Heart left ventricle (tissue), 16 donors: ENCODE measurements around the gene CMIP. TPM values are rescaled to one million over a fixed set of nuclear protein-coding genes. Genes with fewer than 3 reads are reported as not detected.

Experiments used
- ATAC-seq, 4 donors: fragments of 200-7000 bp; cut with Tn5 transposase; one replicate each; pipeline ENCODE4 v1.9.1; 2020 to 2022; ENCODE audit warnings: moderate library complexity in 4 of 4, mild to moderate bottlenecking in 3 of 4, moderate number of reproducible peaks in 1 of 4
- DNase-seq, 5 donors: peaks; one replicate each; pipeline ENCODE4 v3.0.0-alpha.2; 2020
- H3K27ac ChIP-seq, 12 donors: fragments of 200-600 bp; sonication (generic) in 4 of 12; one replicate each; pipeline versions ENCODE4 v1.5.0 to v1.8.0; 2016 to 2022; ENCODE audit warnings: mild to moderate bottlenecking in 2 of 12
- H3K27me3 ChIP-seq, 9 donors: fragments of 200-600 bp; sonication (generic) in 2 of 9; one replicate each; pipeline versions ENCODE4 v1.5.1 to v1.8.0; 2016 to 2022; ENCODE audit warnings: mild to moderate bottlenecking in 3 of 9
- H3K36me3 ChIP-seq, 9 donors: fragments of 200-600 bp; sonication (generic) in 2 of 9; one replicate each; pipeline versions ENCODE4 v1.5.0 to v1.8.0; 2018 to 2022; ENCODE audit warnings: mild to moderate bottlenecking in 2 of 9
- H3K4me1 ChIP-seq, 12 donors: fragments of 200-600 bp; sonication (generic) in 4 of 12; one replicate each; pipeline versions ENCODE4 v1.5.0 to v1.8.0; 2016 to 2022; ENCODE audit warnings: mild to moderate bottlenecking in 3 of 12
- H3K4me3 ChIP-seq, 12 donors: fragments of 200-600 bp; sonication (generic) in 4 of 12; one replicate each; pipeline versions ENCODE4 v1.5.0 to v1.8.0; 2017 to 2022; ENCODE audit warnings: mild to moderate bottlenecking in 9 of 12, moderate library complexity in 4 of 12
- H3K9me3 ChIP-seq, 12 donors: fragments of 200-600 bp; sonication (generic) in 4 of 12; one replicate each; pipeline versions ENCODE4 v1.5.0 to v1.8.0; 2016 to 2022; ENCODE audit warnings: mild to moderate bottlenecking in 1 of 12
- CTCF ChIP-seq, 12 donors: fragments of 200-600 bp; sonication (generic) in 4 of 12; IDR thresholded peaks; one replicate each; pipeline versions ENCODE4 v1.5.0 to v1.8.0; 2018 to 2022; ENCODE audit warnings: antibody characterized with exemption in 12 of 12, mild to moderate bottlenecking in 5 of 12
- POLR2A ChIP-seq, 2 donors: fragments of 450-650 bp; IDR thresholded peaks; one replicate each; pipeline ENCODE4 v1.6.1; 2017; ENCODE audit warnings: antibody characterized with exemption in 2 of 2, mild to moderate bottlenecking in 2 of 2, moderate library complexity in 2 of 2
- WGBS, 4 donors: extraction: QIAGEN DNeasy Blood & Tissue Kit in 2 of 4; methylation state at CpG; one replicate each; pipeline versions ENCODE4 v1.1.5 to v1.1.7; 2013 to 2018; 5-methylcytosine and 5-hydroxymethylcytosine counted together
- intact Hi-C, 10 donors: fragments of 100-400 bp; cut with DNase I; formaldehyde crosslinking; loops; one replicate each; pipeline versions ENCODE4 v1.11.1 to v1.14.2; 2022
- microRNA-seq, 4 donors: library from miRNA; unstranded; fragments of <30 nt; microRNA quantifications; one replicate each; pipeline versions ENCODE4 to v1.2.0, GENCODE V29; 2017 to 2020
- polyA plus RNA-seq, 2 donors: library from polyadenylated mRNA; stranded (reverse); fragments of 200-250 nt; gene quantifications; one replicate each; pipeline ENCODE4 v1.2.3, GENCODE V29; 2013
- total RNA-seq, 9 donors: library from RNA; depleted of rRNA in 2 of 9; stranded (reverse); fragments of >200 nt in 2 of 9; fragmentation: NEBNext Ultra II Directional in 3 of 9; extraction: Animal tissue kit (Norgen Biotek cat#: 25700) in 3 of 9; gene quantifications; one replicate each; pipeline versions ENCODE4 v1.1.0 to v1.2.4, GENCODE V29; 2016 to 2023
- donor health status: ischemic (EF 13 %, LVEDD 7.1; RV severe dilation, severe dysfunction).
- donor health status: healthy with polysubstance abuse.
- donor health status: DM: no; HTN: yes; CAD: no.
- donor health status: DM: no; HTN: no; CAD: no.
- donor health status: ischemic (EF 25% LVEDD 6.9; RV normal size, moderate dysfunction).
- donor health status: ischemic (EF 25% LVEDD 5.7; RV mildly dilated, moderate dysfunction).
- donor health status: healthy.
- donor health status: DM: yes; HTN: yes; CAD: no.
- donor health status: ischemic (EF 35%, LVEDD 5.7; RV mildly dilated, moderate dysfunction).
- donor health status: nonischemic (EF 11% LVEDD 7.7; RV severe dilation, severe dysfunction).
- donor health status: DM: yes; HTN: yes; CAD: no.
- donor health status: PGD.
- donor health status: ischemic (EF 29% LVEDD 5.4; RV normal size, mild dysfunction).
- donor health status: nonischemic (EF 23%, LVEDD 6.1; RV moderate dilation, normal function).

CMIP gene
- total and polyA plus RNA-seq, 11 donors = 4.1 to 48.8 (median 10.6) TPM

- intact Hi-C loops = loop anchor here in 1 of 10 donors (10.0 kb wide), 1 partner anchor 119 kb away; no protein-coding TSS in a partner anchor
- Histone ChIP-seq H3K27me3 (no peaks in the 10 kb centered on the region), H3K36me3 (no peaks in the 10 kb centered on the region), H3K4me1 (peaks cover 0 to 49% (median 9%) of the 10 kb centered on the region in 12 donors), H3K9me3 (no peaks in the 10 kb centered on the region), H3K27ac (peak overlapping the region in 3 of 12 donors; percentile 32 to 43 (median 42)), H3K4me3 (no peak overlapping the region)
- TF ChIP-seq POLR2A (IDR thresholded peaks at IDR 0.05) (no peak), CTCF (IDR thresholded peaks at IDR 0.05) (peak in 2 of 12 donors; percentile 15 to 25)
- 50 to 62% (median 52%) methylated on average over 13 of the region's 13 CpGs for WGBS, 4 donors
- ATAC-seq (peak in 3 of 4 donors; percentile 45 to 60 (median 48)), DNase-seq (peak in 4 of 5 donors; percentile 29 to 58 (median 52))
Observed at GRCh38 chr16:81755915-81756614, 311.5 kb downstream of the CMIP start.

GRCh38 chr16:81756615-81757356 lies 312.2 kb downstream of the CMIP start:
- Histone ChIP-seq H3K4me3 (no peak overlapping the region), H3K36me3 (no peaks in the 10 kb centered on the region), H3K27ac (peak overlapping the region in 3 of 12 donors; percentile 32 to 43 (median 42)), H3K9me3 (no peaks in the 10 kb centered on the region), H3K27me3 (no peaks in the 10 kb centered on the region), H3K4me1 (peaks cover 0 to 41% (median 9%) of the 10 kb centered on the region in 12 donors)
- intact Hi-C loops = loop anchor here in 1 of 10 donors (10.0 kb wide), 1 partner anchor 118 kb away; no protein-coding TSS in a partner anchor
- ATAC-seq (no peak), DNase-seq (no peak)
- no peak for TF ChIP-seq CTCF (IDR thresholded peaks at IDR 0.05)
- no peak for TF ChIP-seq POLR2A (IDR thresholded peaks at IDR 0.05)
- WGBS, 4 donors = 64 to 83% (median 69%) methylated on average over 7 to 9 of the region's 9 CpGs

- ATAC-seq = no peak
- peaks cover 0 to 28% (median 8%) of the 10 kb centered on the region in 12 donors for H3K4me1 ChIP-seq
- no peaks in the 10 kb centered on the region for H3K36me3 ChIP-seq
- DNase-seq = no peak
- H3K27me3 ChIP-seq = no peaks in the 10 kb centered on the region
- H3K4me3 ChIP-seq = no peak overlapping the region
- 37 to 63% (median 43%) methylated on average over 2 of the region's 2 CpGs for WGBS, 4 donors
- TF ChIP-seq CTCF (IDR thresholded peaks at IDR 0.05) (no peak), POLR2A (IDR thresholded peaks at IDR 0.05) (no peak)
- no peaks in the 10 kb centered on the region for H3K9me3 ChIP-seq
- intact Hi-C loops = loop anchor here in 1 of 10 donors (10.0 kb wide), 1 partner anchor 116 kb away; no protein-coding TSS in a partner anchor
- H3K27ac ChIP-seq = no peak overlapping the region
Observed at GRCh38 chr16:81758376-81758775, 313.8 kb downstream of the CMIP start.

Small RNA genes lying within 50 kb of the gene (microRNA-seq; reads per million reads assigned to microRNA genes)
- 0 to 2.1 (median 0.33) reads per million in 4 donors for gene MIR6504
- 0 to 1.5 (median 0.78) reads per million in 4 donors for gene MIR7854

Other genes starting within 250 kb of the CMIP start
- gene BCO1, start 206.1 kb upstream of the CMIP start, total RNA-seq = under 1 TPM in 2 of 9 donors, not detected in 7; 0.70 to 0.75 TPM
- gene BCO1, start 206.1 kb upstream of the CMIP start, polyA plus RNA-seq = not detected
- gene GAN, start 129.8 kb upstream of the CMIP start, total RNA-seq = 10 to 100 TPM in 7 of 9 donors, 1 to 10 TPM in 2; 8.7 to 17.7 (median 13.1) TPM
- gene GAN, start 129.8 kb upstream of the CMIP start, polyA plus RNA-seq = 1 to 10 TPM; 1.6 to 2.2 TPM